Measurements from ENCODE around the gene UGGT2.
A peak's percentile ranks its signal among the peaks of the same experiment; 100 is the strongest.

The UGGT2 gene

DNA sequence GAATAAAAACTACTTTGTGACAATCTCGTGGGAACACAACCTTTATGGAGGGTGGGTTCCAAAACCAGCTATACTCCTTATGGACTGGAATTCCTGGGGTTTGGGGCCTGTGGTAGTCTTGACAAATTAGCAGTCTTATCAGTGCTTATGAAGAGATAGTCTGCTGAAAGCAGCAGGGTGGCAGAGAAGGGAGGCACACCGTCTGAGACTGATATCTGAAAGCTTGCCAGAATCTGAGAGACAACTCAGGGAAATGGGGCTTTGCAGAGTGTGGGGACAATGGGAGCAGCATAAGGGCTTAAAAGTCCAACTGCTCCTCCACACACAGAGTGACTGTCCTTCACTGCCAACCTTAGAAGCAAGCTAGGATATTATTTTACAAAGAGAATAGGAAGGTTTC, 95.9 kb downstream of the UGGT2 start:
- H3K4me3 ChIP-seq (ENCODE audit: low read length): no peak overlapping the region
- TF ChIP-seq, protein P1, sequence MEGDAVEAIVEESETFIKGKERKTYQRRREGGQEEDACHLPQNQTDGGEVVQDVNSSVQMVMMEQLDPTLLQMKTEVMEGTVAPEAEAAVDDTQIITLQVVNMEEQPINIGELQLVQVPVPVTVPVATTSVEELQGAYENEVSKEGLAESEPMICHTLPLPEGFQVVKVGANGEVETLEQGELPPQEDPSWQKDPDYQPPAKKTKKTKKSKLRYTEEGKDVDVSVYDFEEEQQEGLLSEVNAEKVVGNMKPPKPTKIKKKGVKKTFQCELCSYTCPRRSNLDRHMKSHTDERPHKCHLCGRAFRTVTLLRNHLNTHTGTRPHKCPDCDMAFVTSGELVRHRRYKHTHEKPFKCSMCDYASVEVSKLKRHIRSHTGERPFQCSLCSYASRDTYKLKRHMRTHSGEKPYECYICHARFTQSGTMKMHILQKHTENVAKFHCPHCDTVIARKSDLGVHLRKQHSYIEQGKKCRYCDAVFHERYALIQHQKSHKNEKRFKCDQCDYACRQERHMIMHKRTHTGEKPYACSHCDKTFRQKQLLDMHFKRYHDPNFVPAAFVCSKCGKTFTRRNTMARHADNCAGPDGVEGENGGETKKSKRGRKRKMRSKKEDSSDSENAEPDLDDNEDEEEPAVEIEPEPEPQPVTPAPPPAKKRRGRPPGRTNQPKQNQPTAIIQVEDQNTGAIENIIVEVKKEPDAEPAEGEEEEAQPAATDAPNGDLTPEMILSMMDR (conservative IDR thresholded peaks at IDR 0.05; ENCODE audit: low read length): no peak
- DNase-seq (ENCODE audit: low read depth): no peak

DNA sequence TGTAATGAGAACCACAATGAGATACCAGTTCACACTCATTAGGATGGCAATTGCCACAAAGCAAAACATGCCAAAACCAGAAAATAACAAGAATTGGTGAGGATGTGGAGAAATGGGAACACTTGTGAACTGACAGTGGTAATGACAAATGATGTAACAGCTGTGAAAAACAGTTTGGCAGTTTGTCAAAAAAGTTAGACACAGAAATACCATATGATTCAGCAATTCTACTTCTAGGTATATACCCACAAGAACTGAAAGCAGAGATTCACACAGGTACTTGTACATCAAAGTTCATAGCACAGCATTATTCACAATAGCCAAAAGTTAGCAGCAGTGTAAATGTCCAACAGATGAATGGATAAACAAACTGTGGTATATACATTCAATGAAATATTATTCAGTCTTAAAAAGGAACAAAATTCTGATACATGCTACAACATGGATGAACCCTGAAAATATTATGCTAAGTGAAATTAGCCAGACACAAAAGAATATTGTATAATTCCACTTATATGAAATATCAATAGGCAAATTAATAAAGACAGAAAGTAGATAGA, 96.5 kb downstream of the UGGT2 start:
- no peak overlapping the region for H3K4me3 ChIP-seq (ENCODE audit: low read length)
- TF ChIP-seq, protein P1 (conservative IDR thresholded peaks at IDR 0.05; ENCODE audit: low read length): no peak
- DNase-seq (ENCODE audit: low read depth): peak; percentile 15

DNA sequence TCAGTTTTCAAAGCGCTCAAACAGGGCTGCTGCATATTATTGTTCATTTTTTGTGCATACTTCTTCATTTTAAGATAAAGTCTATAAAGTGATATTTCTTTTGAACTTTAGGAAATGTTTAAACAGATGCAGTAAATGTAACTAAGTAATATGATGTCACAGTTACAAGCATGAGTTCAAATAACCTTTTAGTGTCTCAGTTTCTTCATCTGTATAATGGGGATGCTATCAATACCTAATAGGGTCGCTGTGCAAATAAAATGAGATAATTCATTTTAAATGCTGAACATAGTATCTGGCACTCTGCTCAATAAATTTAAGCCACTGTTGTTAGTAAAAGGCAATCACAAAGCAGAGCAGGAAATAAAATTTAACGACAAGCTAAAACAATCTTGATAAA, 97.5 kb downstream of the UGGT2 start:
- DNase-seq (ENCODE audit: low read depth): no peak
- TF ChIP-seq, protein P1 (conservative IDR thresholded peaks at IDR 0.05; ENCODE audit: low read length): no peak
- no peak overlapping the region for H3K4me3 ChIP-seq (ENCODE audit: low read length)

DNA sequence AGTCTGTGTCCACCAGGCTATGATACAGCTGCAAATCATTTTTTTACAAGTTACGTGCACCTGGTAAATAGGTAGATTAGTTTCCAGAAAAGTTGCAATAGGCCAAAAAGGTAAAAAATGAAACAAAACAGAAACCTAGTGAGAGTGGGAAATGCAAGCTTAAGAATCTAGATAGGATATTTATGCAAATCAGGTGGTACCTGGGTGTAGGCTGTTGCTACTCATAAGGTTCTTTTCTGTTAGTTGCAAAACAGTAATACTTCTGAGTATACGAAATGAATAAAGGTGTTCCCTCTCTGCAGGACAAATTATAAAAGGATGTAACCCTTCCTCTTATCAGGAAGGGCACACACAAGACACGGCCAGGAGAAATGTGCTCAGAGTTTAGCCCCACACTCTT, 97.9 kb downstream of the UGGT2 start:
- DNase-seq (ENCODE audit: low read depth): no peak
- no peak overlapping the region for H3K4me3 ChIP-seq (ENCODE audit: low read length)
- TF ChIP-seq, protein P1 (conservative IDR thresholded peaks at IDR 0.05; ENCODE audit: low read length): no peak

DNA sequence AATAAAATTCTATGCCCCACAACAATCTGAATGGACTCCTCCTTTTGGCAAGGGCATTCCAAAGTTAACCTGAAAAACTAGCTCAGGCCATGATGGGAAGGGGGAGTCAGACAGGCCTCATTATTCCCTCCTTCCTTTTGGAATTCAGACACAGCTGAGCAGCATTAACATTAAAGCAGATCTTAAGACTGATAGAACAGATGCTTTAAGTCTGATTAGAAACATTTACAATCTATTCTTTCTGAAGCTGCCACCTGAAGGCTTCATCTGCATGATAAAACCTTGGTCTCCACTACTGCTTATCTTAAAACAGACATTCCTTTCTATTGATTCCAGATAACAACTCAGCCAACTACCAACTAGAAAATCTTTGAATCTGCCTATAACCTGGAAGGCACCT, 98.9 kb downstream of the UGGT2 start:
- DNase-seq (ENCODE audit: low read depth): no peak
- no peak overlapping the region for H3K4me3 ChIP-seq (ENCODE audit: low read length)
- TF ChIP-seq, protein P1 (conservative IDR thresholded peaks at IDR 0.05; ENCODE audit: low read length): no peak

DNA sequence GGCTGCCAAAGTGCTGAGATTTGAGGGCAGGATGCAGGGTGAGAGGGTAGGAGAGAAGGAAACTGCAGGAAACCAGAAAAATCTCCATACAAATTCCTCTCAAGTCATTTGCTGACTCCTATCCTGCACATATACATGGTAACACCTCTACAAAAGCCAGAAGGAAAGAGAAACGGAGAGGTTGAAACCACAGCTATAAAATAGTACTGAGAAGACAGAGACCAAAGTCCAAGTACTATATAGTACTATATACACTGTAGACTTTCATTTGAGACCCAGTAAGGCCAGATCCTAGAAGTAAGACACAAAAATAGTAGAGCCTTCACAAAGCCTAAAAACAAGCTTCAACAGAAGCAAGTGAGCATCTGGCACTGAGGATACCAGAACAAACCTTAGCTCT, 103.1 kb downstream of the UGGT2 start:
- TF ChIP-seq, protein P1 (conservative IDR thresholded peaks at IDR 0.05; ENCODE audit: low read length): no peak
- no peak for DNase-seq (ENCODE audit: low read depth)
- H3K4me3 ChIP-seq (ENCODE audit: low read length): no peak overlapping the region

DNA sequence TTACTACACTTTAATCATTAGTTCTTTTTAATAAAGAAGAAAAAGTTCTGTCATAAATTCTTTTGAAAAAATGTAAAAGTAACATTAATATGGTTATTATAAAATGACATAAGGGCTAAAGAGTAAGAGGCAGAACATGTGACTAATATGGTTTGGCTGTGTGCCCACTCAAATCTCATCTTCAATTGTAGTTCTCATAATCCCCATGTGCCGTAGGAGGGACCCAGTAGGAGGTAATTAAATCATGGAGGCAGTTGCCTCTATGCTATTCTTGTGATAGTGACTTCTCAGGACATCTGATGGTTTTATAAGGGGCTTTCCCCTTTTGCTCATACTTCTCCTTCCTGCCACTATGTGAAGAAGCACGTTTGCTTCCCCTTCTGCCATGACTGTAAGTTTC, 104.5 kb downstream of the UGGT2 start:
- TF ChIP-seq, protein P1 (conservative IDR thresholded peaks at IDR 0.05; ENCODE audit: low read length): no peak
- DNase-seq (ENCODE audit: low read depth): peak; percentile 5
- no peak overlapping the region for H3K4me3 ChIP-seq (ENCODE audit: low read length)

Data from AG10803 (cell line).